HG03139 (cell line): Measurements from ENCODE around the gene GID8.

Experiments
- ATAC-seq: cut with Tn5 transposase; IDR thresholded peaks from one replicate; pipeline ENCODE4 v1.9.1; 2021; ENCODE audit not compliant: unreplicated experiment

GID8 gene

GRCh38 chr20:62967628-62968351 is 29.8 kb downstream of the GID8 start:
- ATAC-seq, result no peak

- ATAC-seq, result no peak
Observed at GRCh38 chr20:62968378-62969178, 30.6 kb downstream of the GID8 start.

GRCh38 chr20:62969179-62969760 is 31.3 kb downstream of the GID8 start:
- ATAC-seq, result no peak

- ATAC-seq, result no peak
Observed at GRCh38 chr20:62969939-62970306, 32.0 kb downstream of the GID8 start.

GRCh38 chr20:62970307-62971210 is 32.6 kb downstream of the GID8 start:
- ATAC-seq, result no peak

GRCh38 chr20:62971211-62971949 is 33.4 kb downstream of the GID8 start:
- no peak for ATAC-seq

GRCh38 chr20:62971950-62972844 is 34.2 kb downstream of the GID8 start:
- no peak for ATAC-seq

GRCh38 chr20:62972845-62973745 is 35.1 kb downstream of the GID8 start:
- no peak for ATAC-seq

- ATAC-seq, result no peak
Observed at GRCh38 chr20:62975251-62975760, 37.4 kb downstream of the GID8 start.

- ATAC-seq, result no peak
Observed at GRCh38 chr20:62975812-62976508, 38.0 kb downstream of the GID8 start.

- no peak for ATAC-seq
Observed at GRCh38 chr20:62976886-62977285, 38.9 kb downstream of the GID8 start.

- peak; percentile 48 for ATAC-seq
Observed at GRCh38 chr20:62977613-62978560, 39.9 kb downstream of the GID8 start.

GRCh38 chr20:62978561-62978943 is 40.6 kb downstream of the GID8 start:
- ATAC-seq, result no peak

GRCh38 chr20:62979310-62979709 is 41.4 kb downstream of the GID8 start:
- no peak for ATAC-seq

- no peak for ATAC-seq
Observed at GRCh38 chr20:62979876-62980373, 42.0 kb downstream of the GID8 start.

GRCh38 chr20:62980380-62980960 is 42.5 kb downstream of the GID8 start:
- no peak for ATAC-seq
